H9 (cell line): ENCODE data around the gene QSOX2. TPM values are rescaled to one million over a fixed set of nuclear protein-coding genes. Genes with fewer than 3 reads are reported as not detected.

Experiments
- DNase-seq: peaks from one replicate; pipeline ENCODE4 v3.0.0-alpha.2; 2017
- H2AFZ ChIP-seq: one replicate; pipeline ENCODE4 v1.6.1; 2013; ENCODE audit warnings: mild to moderate bottlenecking, low read length, control low read depth, moderate library complexity
- H2AK5ac ChIP-seq: 2 replicates; pipeline ENCODE4 v1.6.1; 2013; ENCODE audit warnings: low read length, control low read depth, mixed read lengths; ENCODE audit not compliant: insufficient read length
- H2BK120ac ChIP-seq: one replicate; pipeline ENCODE4 v1.6.1; 2013; ENCODE audit warnings: low read depth, mild to moderate bottlenecking, low read length, control low read depth, inconsistent platforms; ENCODE audit not compliant: poor library complexity, severe bottlenecking
- H2BK12ac ChIP-seq: 2 replicates; pipeline ENCODE4 v1.6.1; 2013; ENCODE audit warnings: low read length, control low read depth, mixed read lengths, low read depth; ENCODE audit not compliant: insufficient read length
- H2BK15ac ChIP-seq: 2 replicates; pipeline ENCODE4 v1.6.1; 2013; ENCODE audit warnings: low read depth, low read length, control low read depth
- H2BK20ac ChIP-seq: one replicate; pipeline ENCODE4 v1.6.1; 2013; ENCODE audit warnings: low read depth, mild to moderate bottlenecking, low read length, control low read depth, inconsistent platforms; ENCODE audit not compliant: poor library complexity, severe bottlenecking
- H2BK5ac ChIP-seq: 2 replicates; pipeline ENCODE4 v1.6.1; 2013; ENCODE audit warnings: low read length, control low read depth, mixed read lengths; ENCODE audit not compliant: insufficient read length
- H3K14ac ChIP-seq: 2 replicates; pipeline ENCODE4 v1.6.1; 2013; ENCODE audit warnings: low read length, control low read depth; ENCODE audit not compliant: insufficient read depth
- H3K18ac ChIP-seq: 2 replicates; pipeline ENCODE4 v1.6.1; 2013; ENCODE audit warnings: low read depth, mild to moderate bottlenecking, mixed read lengths, low read length, control low read depth; ENCODE audit not compliant: insufficient read length
- H3K23ac ChIP-seq: 2 replicates; pipeline ENCODE4 v1.6.1; 2013; ENCODE audit warnings: low read length, control low read depth, mixed read lengths, low read depth; ENCODE audit not compliant: insufficient read length
- H3K23me2 ChIP-seq: 2 replicates; pipeline ENCODE4 v1.6.1; 2013; ENCODE audit warnings: low read depth, mild to moderate bottlenecking, mixed read lengths, low read length, control low read depth; ENCODE audit not compliant: insufficient read length, poor library complexity, severe bottlenecking
- H3K27ac ChIP-seq: 2 replicates; pipeline ENCODE4 v1.5.1; 2013; ENCODE audit warnings: low read length, control low read depth, mixed read lengths, low read depth; ENCODE audit not compliant: insufficient read length
- H3K27me3 ChIP-seq: 2 replicates; pipeline ENCODE4 v1.6.1; 2013; ENCODE audit warnings: low read length, control low read depth, inconsistent platforms; ENCODE audit not compliant: insufficient read depth
- H3K4ac ChIP-seq: 2 replicates; pipeline ENCODE4 v1.6.1; 2013; ENCODE audit warnings: low read depth, mild to moderate bottlenecking, control low read depth, inconsistent platforms, low read length, moderate library complexity
- H3K4me1 ChIP-seq: 2 replicates; pipeline ENCODE4 v1.6.1; 2013; ENCODE audit warnings: low read length, control low read depth, inconsistent platforms; ENCODE audit not compliant: insufficient read depth
- H3K4me2 ChIP-seq: 2 replicates; pipeline ENCODE4 v1.6.1; 2013; ENCODE audit warnings: low read length, control low read depth, mixed read lengths; ENCODE audit not compliant: insufficient read length, insufficient read depth
- H3K56ac ChIP-seq: 2 replicates; pipeline ENCODE4 v1.6.1; 2013; ENCODE audit warnings: low read depth, mild to moderate bottlenecking, mixed read lengths, low read length, control low read depth; ENCODE audit not compliant: insufficient read length
- H3K79me1 ChIP-seq: 2 replicates; pipeline ENCODE4 v1.6.1; 2013; ENCODE audit warnings: low read depth, mild to moderate bottlenecking, moderate library complexity, low read length, control low read depth, inconsistent platforms; ENCODE audit not compliant: insufficient read depth, poor library complexity, severe bottlenecking
- H3K79me2 ChIP-seq: 2 replicates; pipeline ENCODE4 v1.6.1; 2013; ENCODE audit warnings: low read length, control low read depth, inconsistent platforms; ENCODE audit not compliant: insufficient read depth
- H3K9ac ChIP-seq: 2 replicates; pipeline ENCODE4 v1.6.1; 2013; ENCODE audit warnings: low read length, control low read depth, mixed read lengths; ENCODE audit not compliant: insufficient read length; ENCODE audit errors: extremely low read depth
- H3K9me3 ChIP-seq: one replicate; pipeline ENCODE4 v1.6.1; 2013; ENCODE audit warnings: low read depth, low read length, inconsistent platforms; ENCODE audit not compliant: control insufficient read depth
- H3T11ph ChIP-seq: one replicate; pipeline ENCODE4 v1.6.1; 2013; ENCODE audit warnings: mild to moderate bottlenecking, low read length, control low read depth, inconsistent platforms
- H4K20me1 ChIP-seq: one replicate; pipeline ENCODE4 v1.6.1; 2013; ENCODE audit not compliant: control insufficient read depth, insufficient read length, insufficient read depth
- H4K5ac ChIP-seq: 2 replicates; pipeline ENCODE4 v1.6.1; 2013; ENCODE audit warnings: low read depth, mild to moderate bottlenecking, mixed read lengths, low read length, control low read depth; ENCODE audit not compliant: insufficient read length
- H4K8ac ChIP-seq: replicated peaks from 2 replicates; pipeline ENCODE4 v1.6.1; 2013; ENCODE audit warnings: low read length, control low read depth, mixed read lengths, low read depth; ENCODE audit not compliant: insufficient read length
- H4K91ac ChIP-seq: 2 replicates; pipeline ENCODE4 v1.6.1; 2013; ENCODE audit warnings: low read depth, mild to moderate bottlenecking, moderate library complexity, mixed read lengths, low read length, control low read depth; ENCODE audit not compliant: insufficient read length
- H3K27ac Mint-ChIP-seq, 3 experiments: 2 replicates in 2 of 3; 3 replicates in 1 of 3; pipeline ENCODE4 v1.8.0; 2020 to 2021; ENCODE audit warnings: mixed read lengths in 3 of 3, mild to moderate bottlenecking in 1 of 3, moderate library complexity in 1 of 3
- H3K27me3 Mint-ChIP-seq: 2 replicates; pipeline ENCODE4 v1.8.0; 2021; ENCODE audit warnings: low read depth, mild to moderate bottlenecking, moderate library complexity, mixed read lengths
- H3K36me3 Mint-ChIP-seq, 3 experiments: 2 replicates in 2 of 3; 3 replicates in 1 of 3; pipeline ENCODE4 v1.8.0; 2020 to 2021; ENCODE audit warnings: low read depth in 3 of 3, mixed read lengths in 3 of 3; ENCODE audit not compliant: insufficient read depth in 1 of 3
- H3K4me1 Mint-ChIP-seq, 2 experiments: 2 replicates each; pipeline ENCODE4 v1.8.0; 2020; ENCODE audit warnings: mixed read lengths in 2 of 2
- H3K4me3 Mint-ChIP-seq, 2 experiments: 2 replicates in 1 of 2; 3 replicates in 1 of 2; pipeline ENCODE4 v1.8.0; 2020 to 2021; ENCODE audit warnings: mild to moderate bottlenecking in 2 of 2, mixed read lengths in 2 of 2, moderate library complexity in 1 of 2
- H3K9me3 Mint-ChIP-seq, 2 experiments: 2 replicates in 1 of 2; 3 replicates in 1 of 2; pipeline ENCODE4 v1.8.0; 2020; ENCODE audit warnings: mild to moderate bottlenecking in 2 of 2, mixed read lengths in 2 of 2, moderate library complexity in 1 of 2
- CTCF ChIP-seq: fragments of 200-600 bp; sonication (generic); conservative IDR thresholded peaks from 3 replicates; pipeline ENCODE4 v1.8.0; 2021; ENCODE audit warnings: antibody characterized with exemption, mild to moderate bottlenecking
- WGBS: extraction: QIAGEN DNeasy Blood & Tissue Kit; methylation state at CpG from one replicate; pipeline ENCODE4 v1.1.7; 2013; ENCODE audit warnings: missing lambda C conversion rate, low lambda C conversion rate, mixed read lengths; ENCODE audit not compliant: insufficient read length; ENCODE audit errors: extremely low coverage; 5-methylcytosine and 5-hydroxymethylcytosine counted together
- total RNA-seq: library from RNA; stranded (reverse); gene quantifications from 2 replicates; pipeline ENCODE4 v1.2.1, GENCODE V29; 2021

The QSOX2 gene
- total RNA-seq, 1 experiment from 2014 or later = 25.8 TPM

GRCh38 chr9:136231478-136232297 lies 13.9 kb downstream of the QSOX2 start:
- H3K4me1 ChIP-seq = no peaks in the 10 kb centered on the region
- H3K27me3 ChIP-seq = no peaks in the 10 kb centered on the region
- H3K27ac ChIP-seq = no peak overlapping the region
- no peak overlapping the region for H2BK12ac ChIP-seq
- no peak overlapping the region for H2BK120ac ChIP-seq
- H3K9ac ChIP-seq = no peak overlapping the region
- no peak overlapping the region for H2AFZ ChIP-seq
- H3K18ac ChIP-seq = no peak overlapping the region
- no peak overlapping the region for H3T11ph ChIP-seq
- no peaks in the 10 kb centered on the region for H3K79me1 ChIP-seq
- H3K23me2 ChIP-seq = no peaks in the 10 kb centered on the region
- H3K56ac ChIP-seq = no peak overlapping the region
- no peak overlapping the region for H4K8ac ChIP-seq
- Mint-ChIP-seq H3K4me3 (no peak overlapping the region), H3K9me3 (no peaks in the 10 kb centered on the region), H3K4me1 (peaks cover 9 to 12% of the 10 kb centered on the region in 2 experiments), H3K27ac (peak overlapping the region; percentile 40 to 96 (median 62); a peak in 5 of 7 replicates), H3K36me3 (peaks cover 11 to 28% (median 21%) of the 10 kb centered on the region in 3 experiments), H3K27me3 (no peaks in the 10 kb centered on the region)
- H3K4ac ChIP-seq = no peak overlapping the region
- H4K91ac ChIP-seq = no peak overlapping the region
- no peaks in the 10 kb centered on the region for H3K9me3 ChIP-seq
- H2BK5ac ChIP-seq = no peak overlapping the region
- no peak overlapping the region for H2AK5ac ChIP-seq
- no peak for DNase-seq
- no peak overlapping the region for H2BK20ac ChIP-seq
- no CpG with 5 or more reads among the region's 31 CpGs for WGBS
- H3K4me2 ChIP-seq = no peak overlapping the region
- H3K23ac ChIP-seq = no peak overlapping the region
- no peak for TF ChIP-seq CTCF
- peaks cover 4% of the 10 kb centered on the region; the same call in 1 of the 2 replicates for H3K79me2 ChIP-seq
- H4K20me1 ChIP-seq = no peaks in the 10 kb centered on the region
- no peak overlapping the region for H3K14ac ChIP-seq
- H2BK15ac ChIP-seq = no peak overlapping the region
- no peak overlapping the region for H4K5ac ChIP-seq
